GM21381 (cell line): Measurements from ENCODE around the gene ZNF609.

Experiments
- ATAC-seq: cut with Tn5 transposase; IDR thresholded peaks from one replicate; pipeline ENCODE4 v1.9.1; 2021; ENCODE audit warnings: mild to moderate bottlenecking, moderate library complexity; ENCODE audit not compliant: unreplicated experiment

Gene ZNF609

GRCh38 chr15:64717130-64717529 is 256.8 kb downstream of the ZNF609 start:
- ATAC-seq: no peak

- ATAC-seq: no peak
Measured at GRCh38 chr15:64717735-64718495, 257.5 kb downstream of the ZNF609 start.

- ATAC-seq: no peak
Measured at GRCh38 chr15:64720188-64720587, 259.8 kb downstream of the ZNF609 start.

GRCh38 chr15:64730151-64730550 is 269.8 kb downstream of the ZNF609 start:
- ATAC-seq: no peak

GRCh38 chr15:64731012-64731804 is 270.8 kb downstream of the ZNF609 start:
- no peak for ATAC-seq

GRCh38 chr15:64731805-64732151 is 271.4 kb downstream of the ZNF609 start:
- ATAC-seq: no peak

GRCh38 chr15:64732156-64732860 is 271.9 kb downstream of the ZNF609 start:
- no peak for ATAC-seq
